CD14-positive monocyte (primary cell): ENCODE results near the gene DLK1. TPM values are rescaled to one million over a fixed set of nuclear protein-coding genes. Genes with fewer than 3 reads are reported as not detected.

ENCODE experiments used
- DNase-seq, 3 donors: peaks; one replicate each; pipeline ENCODE4 v3.0.0-alpha.2; 2011 to 2022
- H2AFZ ChIP-seq: 2 replicates; pipeline ENCODE4 v1.6.0; 2012; ENCODE audit warnings: mild to moderate bottlenecking, low read depth, low read length, inconsistent platforms; ENCODE audit not compliant: insufficient read depth, poor library complexity, severe bottlenecking
- H3K27ac ChIP-seq, 2 donors: 1 replicate in 1 of 2; 2 replicates in 1 of 2; pipeline ENCODE4 v1.5.1; 2012 to 2013; ENCODE audit warnings: low read length in 2 of 2, control low read depth in 1 of 2, inconsistent platforms in 1 of 2, low read depth in 1 of 2, mild to moderate bottlenecking in 1 of 2
- H3K27me3 ChIP-seq, 2 donors: one replicate each; pipeline versions ENCODE4 v1.6.0 to v1.6.1; 2011 to 2013; ENCODE audit warnings: low read length in 2 of 2; ENCODE audit not compliant: control insufficient read depth in 2 of 2, insufficient read depth in 2 of 2
- H3K36me3 ChIP-seq, 2 donors: replicated peaks in 1 of 2; 1 replicate in 1 of 2; 2 replicates in 1 of 2; pipeline versions ENCODE4 v1.5.1 to v1.6.1; 2012 to 2013; ENCODE audit warnings: low read length in 2 of 2, control low read depth in 1 of 2, inconsistent platforms in 1 of 2, mild to moderate bottlenecking in 1 of 2; ENCODE audit not compliant: insufficient read depth in 2 of 2, control insufficient read depth in 1 of 2
- H3K4me1 ChIP-seq, 2 donors: 1 replicate in 1 of 2; 2 replicates in 1 of 2; pipeline versions ENCODE4 v1.5.1 to v1.6.1; 2012 to 2013; ENCODE audit warnings: low read length in 2 of 2, control low read depth in 1 of 2, inconsistent platforms in 1 of 2, mild to moderate bottlenecking in 1 of 2, moderate library complexity in 1 of 2; ENCODE audit not compliant: insufficient read depth in 2 of 2, control insufficient read depth in 1 of 2
- H3K4me2 ChIP-seq: replicated peaks from 2 replicates; pipeline ENCODE3; 2012; ENCODE audit warnings: low read length, moderate library complexity, mild to moderate bottlenecking; ENCODE audit not compliant: poor library complexity, severe bottlenecking; ENCODE audit errors: extremely low read depth
- H3K4me3 ChIP-seq, 3 experiments: fragments of 200-600 bp in 1 of 3; sonication (generic) in 1 of 3; replicated peaks in 1 of 3; 1 replicate in 2 of 3; 2 replicates in 1 of 3; pipeline ENCODE4 v1.5.1; 2011 to 2013; ENCODE audit warnings: low read length in 3 of 3, mild to moderate bottlenecking in 3 of 3, control low read depth in 2 of 3, low read depth in 2 of 3, inconsistent platforms in 1 of 3, moderate library complexity in 1 of 3
- H3K79me2 ChIP-seq: 2 replicates; pipeline ENCODE4 v1.6.0; 2012; ENCODE audit warnings: mild to moderate bottlenecking, control low read depth, inconsistent platforms, low read length, moderate library complexity; ENCODE audit not compliant: insufficient read depth
- H3K9ac ChIP-seq: 2 replicates; pipeline ENCODE4 v1.6.0; 2017; ENCODE audit warnings: low read length, mild to moderate bottlenecking; ENCODE audit not compliant: insufficient read depth, poor library complexity, severe bottlenecking
- H3K9me3 ChIP-seq, 2 donors: replicated peaks in 1 of 2; 1 replicate in 1 of 2; 2 replicates in 1 of 2; pipeline versions ENCODE4 v1.5.1 to v1.6.1; 2012 to 2013; ENCODE audit warnings: low read length in 2 of 2, control low read depth in 1 of 2; ENCODE audit not compliant: control insufficient read depth in 1 of 2, insufficient read depth in 1 of 2
- H4K20me1 ChIP-seq: 2 replicates; pipeline ENCODE4 v1.6.0; 2012; ENCODE audit warnings: mild to moderate bottlenecking, low read length, control low read depth, moderate library complexity; ENCODE audit not compliant: insufficient read depth
- H3K27ac Mint-ChIP-seq, 7 donors: one replicate each; pipeline ENCODE4 v1.8.0; 2020; ENCODE audit warnings: mild to moderate bottlenecking in 7 of 7, mixed read lengths in 7 of 7, moderate library complexity in 6 of 7, inconsistent platforms in 2 of 7
- H3K27me3 Mint-ChIP-seq, 3 donors: one replicate each; pipeline ENCODE4 v1.8.0; 2021 to 2022; ENCODE audit warnings: low read depth in 3 of 3, mild to moderate bottlenecking in 3 of 3, mixed read lengths in 3 of 3, moderate library complexity in 3 of 3, inconsistent platforms in 1 of 3
- H3K36me3 Mint-ChIP-seq, 2 donors: one replicate each; pipeline ENCODE4 v1.8.0; 2020; ENCODE audit warnings: mixed read lengths in 2 of 2, inconsistent platforms in 1 of 2, mild to moderate bottlenecking in 1 of 2
- H3K4me1 Mint-ChIP-seq: one replicate; pipeline ENCODE4 v1.8.0; 2020; ENCODE audit warnings: mild to moderate bottlenecking, mixed read lengths
- H3K4me3 Mint-ChIP-seq, 2 donors: one replicate each; pipeline ENCODE4 v1.8.0; 2020; ENCODE audit warnings: mild to moderate bottlenecking in 2 of 2, mixed read lengths in 2 of 2, moderate library complexity in 1 of 2
- H3K9me3 Mint-ChIP-seq, 7 donors: one replicate each; pipeline ENCODE4 v1.8.0; 2020 to 2022; ENCODE audit warnings: mixed read lengths in 7 of 7, mild to moderate bottlenecking in 6 of 7, moderate library complexity in 6 of 7, inconsistent platforms in 2 of 7
- CTCF ChIP-seq: fragments of 200-600 bp; IDR thresholded peaks from one replicate; pipeline ENCODE4 v1.8.0; 2022; ENCODE audit warnings: antibody characterized with exemption, mild to moderate bottlenecking
- WGBS: methylation state at CpG from one replicate; pipeline ENCODE4 v1.1.5; 2013; ENCODE audit warnings: missing lambda C conversion rate; ENCODE audit not compliant: insufficient coverage; 5-methylcytosine and 5-hydroxymethylcytosine counted together
- intact Hi-C, 2 donors: fragments of 100-400 bp; cut with micrococcal nuclease; formaldehyde crosslinking; loops; one replicate each; pipeline versions ENCODE4 v1.15.0 to v1.15.1; 2023
- polyA plus RNA-seq, 3 donors: library from polyadenylated mRNA; depleted of rRNA in 1 of 3; unstranded in 2 of 3; stranded (reverse) in 1 of 3; fragments of 300-500 nt in 2 of 3; fragments of >200 nt in 1 of 3; fragmentation: Illumina TruSeq in 2 of 3; gene quantifications; 1 replicate in 2 of 3; 2 replicates in 1 of 3; pipeline ENCODE4 v1.2.3, GENCODE V29; 2012 to 2021

Gene DLK1
- polyA plus RNA-seq, 3 donors: 0.04 TPM; not detected in 2

GRCh38 chr14:100710391-100710790, 16.3 kb upstream of the DLK1 start:
- Histone ChIP-seq H3K79me2 (no peaks in the 10 kb centered on the region), H3K9ac (no peak overlapping the region), H3K4me3 (no peak overlapping the region), H3K4me2 (no peak overlapping the region), H2AFZ (no peak overlapping the region), H3K27me3 (no peaks in the 10 kb centered on the region), H3K36me3 (no peaks in the 10 kb centered on the region), H4K20me1 (no peaks in the 10 kb centered on the region), H3K27ac (no peak overlapping the region), H3K9me3 (no peaks in the 10 kb centered on the region), H3K4me1 (peaks cover 38 to 43% of the 10 kb centered on the region in 2 donors)
- peaks cover 0 to 4% (median 0%) of the 10 kb centered on the region in 7 donors for H3K9me3 Mint-ChIP-seq
- peaks cover 3 to 5% (median 4%) of the 10 kb centered on the region in 3 donors for H3K27me3 Mint-ChIP-seq
- WGBS: 60% methylated on average over 1 of the region's 12 CpGs
- H3K4me1 Mint-ChIP-seq: peaks cover 47% of the 10 kb centered on the region
- no peak for DNase-seq
- H3K4me3 Mint-ChIP-seq: no peak overlapping the region
- intact Hi-C loops: no loop called here
- no peaks in the 10 kb centered on the region for H3K36me3 Mint-ChIP-seq
- no peak overlapping the region for H3K27ac Mint-ChIP-seq
- no peak for TF ChIP-seq CTCF

GRCh38 chr14:100710826-100711462, 15.7 kb upstream of the DLK1 start:
- Histone ChIP-seq H3K9ac (peak overlapping the region; percentile 33), H4K20me1 (no peaks in the 10 kb centered on the region), H3K4me3 (peak overlapping the region in 1 of 3 experiments; percentile 3), H3K9me3 (no peaks in the 10 kb centered on the region), H3K36me3 (no peaks in the 10 kb centered on the region), H3K4me1 (peaks cover 38 to 43% of the 10 kb centered on the region in 2 donors), H3K79me2 (no peaks in the 10 kb centered on the region), H3K27me3 (no peaks in the 10 kb centered on the region), H3K4me2 (peak overlapping the region; percentile 42), H2AFZ (peak overlapping the region; percentile 88), H3K27ac (peak overlapping the region; percentile 45 to 64)
- peaks cover 47% of the 10 kb centered on the region for H3K4me1 Mint-ChIP-seq
- peak overlapping the region; percentile 47 to 80 for H3K4me3 Mint-ChIP-seq
- H3K27ac Mint-ChIP-seq: peak overlapping the region in 3 of 7 donors; percentile 61 to 90 (median 78)
- H3K27me3 Mint-ChIP-seq: peaks cover 3 to 5% (median 4%) of the 10 kb centered on the region in 3 donors
- TF ChIP-seq CTCF: no peak
- DNase-seq: no peak
- H3K9me3 Mint-ChIP-seq: peaks cover 0 to 4% (median 0%) of the 10 kb centered on the region in 7 donors
- intact Hi-C loops: no loop called here
- WGBS: 67% methylated on average over 18 of the region's 18 CpGs
- no peaks in the 10 kb centered on the region for H3K36me3 Mint-ChIP-seq
